GM23338 (cell line): Measurements from ENCODE around the gene RFX7. TPM values are rescaled to one million over a fixed set of nuclear protein-coding genes. Genes with fewer than 3 reads are reported as not detected.

ENCODE experiments used
- ATAC-seq: fragments of 200-7000 bp; cut with Tn5 transposase; 3 replicates; pipeline ENCODE4 v1.9.1; 2020
- DNase-seq: peaks from one replicate; pipeline ENCODE4 v3.0.0-alpha.2; 2015; ENCODE audit warnings: low spot score
- H2AFZ ChIP-seq: fragments of 200-600 bp; sonication (generic); 2 replicates; pipeline ENCODE4 v1.8.0; 2016; ENCODE audit warnings: antibody characterized with exemption, mild to moderate bottlenecking, moderate library complexity
- H3F3A ChIP-seq: fragments of 200-600 bp; sonication (generic); replicated peaks from 2 replicates; pipeline ENCODE4 v1.8.0; 2017; ENCODE audit warnings: antibody characterized with exemption, mixed run types, low read depth
- H3K27ac ChIP-seq: fragments of 200-600 bp; sonication (generic); 2 replicates; pipeline ENCODE4 v1.6.1; 2016; ENCODE audit warnings: low read depth
- H3K27me3 ChIP-seq: fragments of 200-600 bp; sonication (generic); 2 replicates; pipeline ENCODE4 v1.8.0; 2016; ENCODE audit warnings: mild to moderate bottlenecking, mixed run types, moderate library complexity; ENCODE audit not compliant: insufficient read depth
- H3K36me3 ChIP-seq: fragments of 200-600 bp; sonication (generic); 2 replicates; pipeline ENCODE4 v1.8.0; 2016; ENCODE audit warnings: mild to moderate bottlenecking; ENCODE audit not compliant: insufficient read depth
- H3K4me1 ChIP-seq: fragments of 200-600 bp; sonication (generic); 2 replicates; pipeline ENCODE4 v1.8.0; 2016; ENCODE audit warnings: mild to moderate bottlenecking, moderate library complexity; ENCODE audit not compliant: insufficient read depth
- H3K4me2 ChIP-seq: fragments of 200-600 bp; sonication (generic); 2 replicates; pipeline ENCODE4 v1.7.1; 2017; ENCODE audit warnings: mixed run types
- H3K4me3 ChIP-seq: fragments of 200-600 bp; sonication (generic); 2 replicates; pipeline ENCODE4 v1.6.1; 2016; ENCODE audit warnings: mixed run types
- H3K79me2 ChIP-seq: fragments of 200-600 bp; sonication (generic); replicated peaks from 2 replicates; pipeline ENCODE4 v1.8.0; 2017; ENCODE audit warnings: mild to moderate bottlenecking; ENCODE audit not compliant: insufficient read depth
- H3K9me2 ChIP-seq: fragments of 200-600 bp; sonication (generic); 2 replicates; pipeline ENCODE4 v1.8.0; 2017; ENCODE audit not compliant: insufficient read depth
- H4K20me1 ChIP-seq: fragments of 200-600 bp; sonication (generic); replicated peaks from 2 replicates; pipeline ENCODE4 v1.8.0; 2017; ENCODE audit warnings: mild to moderate bottlenecking; ENCODE audit not compliant: insufficient read depth
- H3K27ac Mint-ChIP-seq: 2 replicates; pipeline ENCODE4 v1.8.0; 2020; ENCODE audit warnings: inconsistent platforms, mild to moderate bottlenecking, moderate library complexity, mixed read lengths
- H3K27me3 Mint-ChIP-seq: 3 replicates; pipeline ENCODE4 v1.8.0; 2022; ENCODE audit warnings: low read depth, mild to moderate bottlenecking, moderate library complexity, mixed read lengths, inconsistent platforms; ENCODE audit not compliant: insufficient read depth, poor library complexity
- H3K36me3 Mint-ChIP-seq: 3 replicates; pipeline ENCODE4 v1.8.0; 2021; ENCODE audit warnings: low read depth, mild to moderate bottlenecking, inconsistent platforms, moderate library complexity, mixed read lengths
- H3K4me1 Mint-ChIP-seq: 3 replicates; pipeline ENCODE4 v1.8.0; 2020; ENCODE audit warnings: mild to moderate bottlenecking, inconsistent platforms, mixed read lengths
- H3K4me3 Mint-ChIP-seq: 3 replicates; pipeline ENCODE4 v1.8.0; 2021; ENCODE audit warnings: moderate library complexity, mild to moderate bottlenecking, inconsistent platforms, mixed read lengths
- H3K9me3 Mint-ChIP-seq: 3 replicates; pipeline ENCODE4 v1.8.0; 2020; ENCODE audit warnings: moderate library complexity, mild to moderate bottlenecking, inconsistent platforms, mixed read lengths
- CTCF ChIP-seq, 2 experiments: fragments of 200-600 bp in 1 of 2; sonication (generic) in 1 of 2; conservative IDR thresholded peaks; 2 replicates each; pipeline versions ENCODE4 v1.5.1 to v1.6.1; 2016 to 2017; ENCODE audit warnings: antibody characterized with exemption in 2 of 2, low read depth in 2 of 2, mild to moderate bottlenecking in 2 of 2, moderate library complexity in 1 of 2
- ETS1 ChIP-seq: IDR thresholded peaks from 2 replicates; pipeline ENCODE4 v1.6.1; 2016; ENCODE audit warnings: antibody characterized with exemption
- EZH2 ChIP-seq: fragments of 200-600 bp; sonication (generic); IDR thresholded peaks from one replicate; pipeline ENCODE4 v1.8.0; 2017; ENCODE audit warnings: antibody characterized with exemption, mild to moderate bottlenecking, low read depth; ENCODE audit not compliant: unreplicated experiment
- EZH2phosphoT487 ChIP-seq: fragments of 200-600 bp; sonication (generic); IDR thresholded peaks from one replicate; pipeline ENCODE4 v1.8.1; 2018; ENCODE audit warnings: antibody characterized with exemption; ENCODE audit not compliant: unreplicated experiment
- JUNB ChIP-seq: IDR thresholded peaks from one replicate; pipeline ENCODE4 v1.6.1; 2016; ENCODE audit warnings: antibody characterized with exemption; ENCODE audit not compliant: unreplicated experiment
- NANOG ChIP-seq: IDR thresholded peaks from 2 replicates; pipeline ENCODE4 v1.6.1; 2016; ENCODE audit warnings: antibody characterized with exemption, borderline replicate concordance
- POLR2AphosphoS5 ChIP-seq: IDR thresholded peaks from 2 replicates; pipeline ENCODE4 v1.6.1; 2016; ENCODE audit warnings: antibody characterized with exemption, low read depth
- REST ChIP-seq: IDR thresholded peaks from one replicate; pipeline ENCODE4 v1.6.1; 2018; ENCODE audit warnings: antibody characterized with exemption; ENCODE audit not compliant: unreplicated experiment
- STAT1 ChIP-seq: IDR thresholded peaks from one replicate; pipeline ENCODE4 v1.6.1; 2016; ENCODE audit warnings: antibody characterized with exemption; ENCODE audit not compliant: unreplicated experiment
- ZNF114 ChIP-seq: fragments of 250-450 bp; sonication (Bioruptor Pico); IDR thresholded peaks from 2 replicates; pipeline ENCODE4 v1.5.0; 2020; ENCODE audit warnings: mild to moderate bottlenecking, moderate library complexity
- ZNF331 ChIP-seq: fragments of 250-450 bp; sonication (Bioruptor Pico); IDR thresholded peaks from 2 replicates; pipeline ENCODE4 v1.5.0; 2020; ENCODE audit warnings: low read depth, mild to moderate bottlenecking, moderate library complexity
- polyA plus RNA-seq: library from polyadenylated mRNA; unstranded; fragments of >200 nt; fragmentation: Nextera tagmentation; extraction: Ambion mirVana; gene quantifications from 2 replicates; pipeline ENCODE4 v1.2.1, GENCODE V29; 2016
- total RNA-seq: library from RNA; depleted of rRNA; stranded (reverse); fragments of >200 nt; shearing (Covaris generic); gene quantifications from 2 replicates; pipeline ENCODE4 v1.2.3, GENCODE V29; 2014

RFX7 gene
- total and polyA plus RNA-seq, 2 experiments from 2014 or later = 17.6 to 33.6 TPM

- DNase-seq (no peak), ATAC-seq (no peak)
- H3K9me3 Mint-ChIP-seq = peaks cover 71% of the 10 kb centered on the region
- no peak overlapping the region for H3K27ac ChIP-seq
- peaks cover 29% of the 10 kb centered on the region for H3K79me2 ChIP-seq
- no peaks in the 10 kb centered on the region for H4K20me1 ChIP-seq
- H3K4me1 ChIP-seq = no peaks in the 10 kb centered on the region
- no peak overlapping the region for H2AFZ ChIP-seq
- H3K4me3 ChIP-seq = no peak overlapping the region
- H3K27me3 Mint-ChIP-seq = peaks cover 2% of the 10 kb centered on the region
- peaks cover 4% of the 10 kb centered on the region for H3K36me3 ChIP-seq
- no peaks in the 10 kb centered on the region for H3K4me1 Mint-ChIP-seq
- H3F3A ChIP-seq = no peaks in the 10 kb centered on the region
- no peak overlapping the region for H3K4me2 ChIP-seq
- 0 out of 2 replicates have a peak, but pooled peaks cover 3% of the 10 kb centered on the region for H3K9me2 ChIP-seq
- H3K27me3 ChIP-seq = no peaks in the 10 kb centered on the region
- peaks cover 97% of the 10 kb centered on the region for H3K36me3 Mint-ChIP-seq
- no peak for TF ChIP-seq EZH2phosphoT487
- TF ChIP-seq POLR2AphosphoS5 = no peak
- no peak for TF ChIP-seq CTCF (conservative IDR thresholded peaks at IDR 0.05; ENCODE audit: low read depth in 2 of 2)
- no peak for TF ChIP-seq ETS1
- TF ChIP-seq NANOG = no peak
- TF ChIP-seq REST = no peak
- no peak for TF ChIP-seq STAT1
- H3K4me3 Mint-ChIP-seq = no peak overlapping the region
- no peak overlapping the region for H3K27ac Mint-ChIP-seq
These were observed 117.3 kb downstream of the RFX7 start for GRCh38 chr15:56126409-56126808.

GRCh38 chr15:56124391-56124790 lies 119.3 kb downstream of the RFX7 start:
- DNase-seq = no peak
- Mint-ChIP-seq H3K36me3 (peaks cover 97% of the 10 kb centered on the region), H3K27ac (no peak overlapping the region), H3K27me3 (peaks cover 2% of the 10 kb centered on the region), H3K4me1 (no peaks in the 10 kb centered on the region), H3K9me3 (peaks cover 83% of the 10 kb centered on the region), H3K4me3 (no peak overlapping the region)
- no peak for ATAC-seq
- Histone ChIP-seq H3K27ac (no peak overlapping the region), H3K9me2 (0 out of 2 replicates have a peak, but pooled peaks cover 3% of the 10 kb centered on the region), H4K20me1 (no peaks in the 10 kb centered on the region), H3F3A (no peaks in the 10 kb centered on the region), H3K36me3 (peaks cover 4% of the 10 kb centered on the region), H3K79me2 (peaks cover 24% of the 10 kb centered on the region), H3K4me2 (no peak overlapping the region), H2AFZ (no peak overlapping the region), H3K27me3 (no peaks in the 10 kb centered on the region), H3K4me3 (no peak overlapping the region), H3K4me1 (no peaks in the 10 kb centered on the region)
- TF ChIP-seq ZNF331 (CRISPR knock-in tag) = no peak
- TF ChIP-seq ZNF114 = no peak
- no peak for TF ChIP-seq NANOG
- TF ChIP-seq EZH2 = no peak
- TF ChIP-seq JUNB = no peak
